Coronary artery (tissue), 2 donors: ENCODE data around the gene MTCL3.
"Not testable (repeated sequence)": the region's sequence is repeated elsewhere in the genome, so short reads cannot be mapped to it uniquely, and the experiment has no call there.

Source experiments
- DNase-seq: peaks from one replicate; pipeline ENCODE4 v3.0.0-alpha.2; 2017; ENCODE audit warnings: low spot score
- H3K27ac ChIP-seq, 2 donors: fragments of 200-600 bp; sonication (generic); one replicate each; pipeline ENCODE4 v1.5.1; 2016 to 2019
- H3K4me3 ChIP-seq: fragments of 200-600 bp; sonication (generic); 2 replicates; pipeline ENCODE4 v1.5.1; 2016; ENCODE audit warnings: mild to moderate bottlenecking, moderate library complexity
- TF ChIP-seq, protein P1 (sequence below): fragments of 200-600 bp; sonication (generic); IDR thresholded peaks from one replicate; pipeline ENCODE4 v1.5.1; 2019; ENCODE audit warnings: antibody characterized with exemption

Gene MTCL3

DNA sequence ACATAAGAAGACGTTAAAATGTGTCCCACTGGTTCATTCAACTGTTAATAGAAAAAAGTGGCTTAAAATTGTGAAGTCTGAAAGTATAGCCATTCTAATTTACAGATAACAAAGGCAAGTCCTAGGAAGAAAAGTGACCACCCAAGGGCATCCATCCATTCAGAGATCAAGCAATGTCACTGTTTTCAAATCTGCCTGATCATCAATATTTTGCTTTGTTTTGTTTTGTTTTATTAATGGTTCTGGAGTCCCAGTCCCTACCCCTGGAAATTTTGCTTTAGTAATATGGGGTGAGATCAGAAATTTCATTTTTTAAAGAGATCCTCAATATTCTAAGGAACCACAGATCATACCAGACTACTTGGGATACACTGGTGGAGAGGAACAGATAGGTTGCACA, 77.3 kb downstream of the MTCL3 start:
- TF ChIP-seq, protein P1, sequence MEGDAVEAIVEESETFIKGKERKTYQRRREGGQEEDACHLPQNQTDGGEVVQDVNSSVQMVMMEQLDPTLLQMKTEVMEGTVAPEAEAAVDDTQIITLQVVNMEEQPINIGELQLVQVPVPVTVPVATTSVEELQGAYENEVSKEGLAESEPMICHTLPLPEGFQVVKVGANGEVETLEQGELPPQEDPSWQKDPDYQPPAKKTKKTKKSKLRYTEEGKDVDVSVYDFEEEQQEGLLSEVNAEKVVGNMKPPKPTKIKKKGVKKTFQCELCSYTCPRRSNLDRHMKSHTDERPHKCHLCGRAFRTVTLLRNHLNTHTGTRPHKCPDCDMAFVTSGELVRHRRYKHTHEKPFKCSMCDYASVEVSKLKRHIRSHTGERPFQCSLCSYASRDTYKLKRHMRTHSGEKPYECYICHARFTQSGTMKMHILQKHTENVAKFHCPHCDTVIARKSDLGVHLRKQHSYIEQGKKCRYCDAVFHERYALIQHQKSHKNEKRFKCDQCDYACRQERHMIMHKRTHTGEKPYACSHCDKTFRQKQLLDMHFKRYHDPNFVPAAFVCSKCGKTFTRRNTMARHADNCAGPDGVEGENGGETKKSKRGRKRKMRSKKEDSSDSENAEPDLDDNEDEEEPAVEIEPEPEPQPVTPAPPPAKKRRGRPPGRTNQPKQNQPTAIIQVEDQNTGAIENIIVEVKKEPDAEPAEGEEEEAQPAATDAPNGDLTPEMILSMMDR: no peak
- no peak overlapping the region for H3K27ac ChIP-seq
- no peak overlapping the region for H3K4me3 ChIP-seq
- no peak for DNase-seq

DNA sequence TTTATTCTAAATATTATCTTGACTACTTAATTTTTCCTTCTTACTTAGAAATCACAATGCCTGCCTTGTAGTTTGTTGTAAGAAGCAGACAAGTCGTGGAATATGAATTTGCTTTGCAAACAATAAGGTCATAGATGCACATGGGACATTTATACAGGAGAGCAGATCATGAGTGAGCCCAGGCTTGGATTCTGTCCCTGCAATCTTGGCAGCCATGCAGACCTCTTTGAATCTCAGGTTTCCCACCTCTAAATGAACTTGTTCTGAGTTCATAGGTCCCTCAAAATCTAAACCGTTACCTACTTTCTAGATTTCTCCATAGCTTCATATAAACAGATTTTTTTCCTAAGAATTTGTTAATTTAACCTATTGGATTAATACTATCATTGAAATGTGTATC, 79.4 kb downstream of the MTCL3 start:
- no peak overlapping the region for H3K4me3 ChIP-seq
- TF ChIP-seq, protein P1: no peak
- DNase-seq: no peak
- no peak overlapping the region for H3K27ac ChIP-seq

DNA sequence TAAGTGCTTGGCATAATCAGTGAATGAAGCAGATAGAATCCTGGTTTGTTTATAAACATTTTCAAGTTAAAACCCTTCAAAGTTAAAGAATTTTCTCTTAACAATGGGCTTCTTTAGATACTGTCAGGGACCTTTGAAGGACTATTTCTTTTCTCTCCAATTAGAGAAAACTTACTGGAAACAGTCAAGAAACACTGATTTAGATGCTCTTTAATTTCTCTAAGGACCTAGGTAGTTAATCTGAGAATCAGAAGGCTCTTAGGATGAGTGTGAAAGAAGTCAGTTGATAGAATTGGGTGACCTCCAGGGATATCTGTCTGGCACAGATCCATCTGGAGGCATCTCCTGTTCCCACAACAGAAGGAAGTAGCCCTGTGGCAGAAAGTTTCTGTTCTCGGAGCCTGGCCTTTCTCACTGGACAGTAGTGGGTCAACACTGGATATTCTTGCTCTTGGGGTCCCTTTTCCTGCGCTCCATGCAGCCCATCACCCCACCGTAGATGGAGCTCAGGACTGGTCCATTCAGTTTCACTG, 82.5 kb downstream of the MTCL3 start:
- DNase-seq: no peak
- TF ChIP-seq, protein P1: no peak
- no peak overlapping the region for H3K4me3 ChIP-seq
- H3K27ac ChIP-seq: no peak overlapping the region

DNA sequence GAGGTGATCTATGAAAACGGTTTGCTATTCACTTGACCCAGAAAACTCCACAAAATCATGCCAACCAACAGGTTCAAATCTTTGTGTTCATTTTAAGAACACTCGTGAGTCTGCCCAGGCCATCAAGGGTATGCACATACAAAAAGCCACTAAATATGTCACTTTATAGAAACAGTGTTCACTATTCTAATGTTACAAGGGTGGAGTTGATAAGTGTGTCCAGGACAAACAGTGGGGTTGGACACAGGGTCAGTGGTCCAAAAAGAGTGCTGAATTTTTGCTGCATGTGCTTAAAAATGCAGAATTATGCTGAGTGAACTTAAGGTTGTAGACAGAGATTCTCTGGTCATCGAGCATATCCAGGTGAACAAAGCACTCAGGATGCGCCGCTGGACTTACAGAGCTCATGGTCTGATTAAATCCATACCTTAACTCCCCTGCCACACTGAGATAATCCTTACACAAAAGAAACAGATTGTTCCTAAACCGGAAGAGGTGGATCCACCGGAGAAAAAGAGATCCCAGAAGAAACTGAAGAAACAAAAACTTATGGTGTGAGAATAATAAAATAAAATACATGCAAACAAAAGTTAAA, 83.4 kb downstream of the MTCL3 start:
- H3K4me3 ChIP-seq: no peak overlapping the region
- no peak overlapping the region for H3K27ac ChIP-seq
- TF ChIP-seq, protein P1: no peak
- DNase-seq: no peak

DNA sequence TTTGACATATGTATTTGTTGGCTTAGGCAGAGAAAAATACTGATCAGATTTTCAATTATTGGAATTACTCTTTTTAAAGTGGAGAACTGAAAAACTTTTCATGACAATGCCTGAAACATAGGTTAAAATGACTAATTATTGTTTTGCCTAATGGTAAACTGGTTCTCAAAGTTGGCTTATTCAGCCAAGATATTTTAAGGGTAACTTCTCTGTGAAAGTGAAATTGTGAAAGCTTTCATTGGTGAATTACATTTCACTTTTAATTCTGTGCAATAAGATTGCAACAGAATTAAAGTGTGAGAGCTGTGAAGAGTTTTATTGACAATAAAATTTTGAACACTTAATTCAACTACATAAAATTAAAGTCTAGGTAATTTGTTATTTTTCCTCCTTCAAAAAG, 84.5 kb downstream of the MTCL3 start:
- H3K4me3 ChIP-seq: no peak overlapping the region
- DNase-seq: no peak
- no peak overlapping the region for H3K27ac ChIP-seq
- TF ChIP-seq, protein P1: no peak

DNA sequence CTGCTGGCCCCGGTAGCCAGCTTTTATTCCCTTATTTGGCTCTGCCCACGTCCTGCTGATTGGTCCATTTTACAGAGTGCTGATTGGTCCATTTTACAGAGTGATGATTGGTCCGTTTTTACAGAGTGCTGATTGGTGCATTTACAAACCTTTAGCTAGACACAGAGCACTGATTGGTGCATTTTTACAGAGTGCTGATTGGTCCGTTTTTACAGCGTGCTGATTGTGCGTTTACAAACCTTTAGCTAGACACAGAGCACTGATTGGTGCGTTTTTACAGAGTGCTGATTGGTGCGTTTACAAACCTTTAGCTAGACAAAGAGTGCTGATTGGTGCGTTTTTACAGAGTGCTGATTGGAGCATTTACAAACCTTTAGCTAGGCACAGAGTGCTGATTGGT, 90.6 kb downstream of the MTCL3 start:
- not testable (repeated sequence) for H3K4me3 ChIP-seq, H3K27ac ChIP-seq, DNase-seq

DNA sequence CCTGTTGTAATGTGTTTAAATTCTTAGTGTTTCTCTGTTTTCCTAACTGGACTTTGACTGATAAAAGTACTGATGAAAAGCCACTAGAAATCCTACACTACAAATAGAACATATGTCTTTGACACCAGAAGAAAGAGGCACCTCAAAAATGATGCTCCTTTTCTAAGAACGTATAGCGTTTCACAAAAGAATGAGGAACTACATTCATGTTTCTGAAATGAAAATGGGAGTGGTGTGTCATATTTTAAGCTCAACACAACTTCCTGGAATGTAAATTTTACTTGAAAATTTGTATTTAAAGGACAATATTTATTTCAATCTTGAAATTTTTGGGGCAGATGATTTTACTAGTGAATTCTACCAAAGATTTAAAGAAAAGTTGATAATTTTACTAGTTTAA, 95.2 kb downstream of the MTCL3 start:
- Histone ChIP-seq H3K4me3 (no peak overlapping the region), H3K27ac (no peak overlapping the region)
- TF ChIP-seq, protein P1: no peak
- no peak for DNase-seq
